ENCODE data around the gene HP1BP3.

DNA sequence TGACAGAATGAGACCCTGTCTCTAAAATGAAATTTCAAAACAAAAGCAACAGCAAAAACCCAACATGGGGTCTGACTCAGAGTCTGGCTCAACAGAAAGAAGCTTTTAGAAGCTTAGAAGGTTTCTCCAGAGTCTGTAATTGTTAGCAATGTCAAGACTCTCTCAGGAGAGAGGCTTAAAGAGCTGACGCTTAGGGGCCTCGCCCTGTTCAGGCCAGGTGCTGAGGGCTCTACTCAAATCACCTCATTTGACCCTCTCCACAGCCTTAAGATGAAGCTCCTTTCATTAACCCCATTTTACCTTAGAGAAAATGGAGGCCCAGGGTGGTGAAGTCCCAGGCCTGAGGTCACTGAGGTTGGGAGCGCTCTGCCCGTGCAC is 64.0 kb downstream of the HP1BP3 start:
- TF ChIP-seq EP300 (IDR thresholded peaks at IDR 0.05) = no peak
- TF ChIP-seq, protein P1, sequence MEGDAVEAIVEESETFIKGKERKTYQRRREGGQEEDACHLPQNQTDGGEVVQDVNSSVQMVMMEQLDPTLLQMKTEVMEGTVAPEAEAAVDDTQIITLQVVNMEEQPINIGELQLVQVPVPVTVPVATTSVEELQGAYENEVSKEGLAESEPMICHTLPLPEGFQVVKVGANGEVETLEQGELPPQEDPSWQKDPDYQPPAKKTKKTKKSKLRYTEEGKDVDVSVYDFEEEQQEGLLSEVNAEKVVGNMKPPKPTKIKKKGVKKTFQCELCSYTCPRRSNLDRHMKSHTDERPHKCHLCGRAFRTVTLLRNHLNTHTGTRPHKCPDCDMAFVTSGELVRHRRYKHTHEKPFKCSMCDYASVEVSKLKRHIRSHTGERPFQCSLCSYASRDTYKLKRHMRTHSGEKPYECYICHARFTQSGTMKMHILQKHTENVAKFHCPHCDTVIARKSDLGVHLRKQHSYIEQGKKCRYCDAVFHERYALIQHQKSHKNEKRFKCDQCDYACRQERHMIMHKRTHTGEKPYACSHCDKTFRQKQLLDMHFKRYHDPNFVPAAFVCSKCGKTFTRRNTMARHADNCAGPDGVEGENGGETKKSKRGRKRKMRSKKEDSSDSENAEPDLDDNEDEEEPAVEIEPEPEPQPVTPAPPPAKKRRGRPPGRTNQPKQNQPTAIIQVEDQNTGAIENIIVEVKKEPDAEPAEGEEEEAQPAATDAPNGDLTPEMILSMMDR (IDR thresholded peaks at IDR 0.05) = no peak
- no peak for TF ChIP-seq POLR2A (IDR thresholded peaks at IDR 0.05)

Data from gastroesophageal sphincter (tissue), 3 donors.